ENCODE measurements around the gene TTC32.

GRCh38 chr2:19883971-19884720, 17.6 kb downstream of the TTC32 start:
- TF ChIP-seq CTCF (IDR thresholded peaks at IDR 0.05; ENCODE audit: extremely low read depth in 1 of 2, insufficient read depth in 1 of 2, low read depth in 1 of 2, low read length in 2 of 2) (no peak), POLR2AphosphoS5 (IDR thresholded peaks at IDR 0.05; ENCODE audit: insufficient read depth, low read depth, low read length) (no peak)

Data from endothelial cell of umbilical vein (primary cell).